HCT116 (cell line): ENCODE results near the gene CDX1. TPM values are rescaled to one million over a fixed set of nuclear protein-coding genes. Genes with fewer than 3 reads are reported as not detected.

Experiments
- ATAC-seq: fragments of 200-7000 bp; cut with Tn5 transposase; 2 replicates; pipeline ENCODE4 v1.9.1; 2020; ENCODE audit warnings: mild to moderate bottlenecking, moderate library complexity
- BruUV-seq: library from RNA; stranded (reverse); fragments of 400-500 nt; replicated peaks from 2 replicates; lab custom pipeline; 2021; lab: Mats Ljungman, UMichigan
- CTCF ChIA-PET: fragments of 300-600 bp; sonication (Branson Sonifier 250); formaldehyde crosslinking; loops from one replicate; lab custom pipeline; 2021; ENCODE audit warnings: antibody characterized with exemption; lab: Charles Lee
- POLR2A ChIA-PET: fragments of 300-600, 350-600 bp; sonication (Branson Sonifier 250); formaldehyde crosslinking; loops from one replicate; lab custom pipeline; 2021; ENCODE audit warnings: antibody characterized with exemption; lab: Charles Lee
- RAD21 ChIA-PET, 2 experiments: fragments of 300-600 bp; sonication (Branson Sonifier 250); formaldehyde crosslinking; loops; one replicate each; lab custom pipeline; 2023; ENCODE audit warnings: low total read pairs in 2 of 2; ENCODE audit not compliant: uncharacterized antibody in 2 of 2, unreplicated experiment in 2 of 2, low non-redundant PET in 1 of 2; lab: Charles Lee
- DNase-seq: peaks from one replicate; pipeline ENCODE4 v3.0.0-alpha.2; 2010; ENCODE audit warnings: low read depth, low spot score
- H2AFZ ChIP-seq: fragments of 200-600 bp; shearing (Covaris generic), sonication (generic); 2 replicates; pipeline ENCODE4 v1.6.1; 2017; ENCODE audit warnings: low read depth, mixed run types, mixed read lengths, antibody characterized with exemption, low read length; ENCODE audit not compliant: poor library complexity, severe bottlenecking
- H3K27ac ChIP-seq: 2 replicates; pipeline ENCODE4 v1.5.1; 2012; ENCODE audit warnings: low read depth, low read length
- H3K27me3 ChIP-seq: fragments of 200-600 bp; sonication (generic); 2 replicates; pipeline ENCODE4 v1.6.1; 2016; ENCODE audit warnings: mixed run types, low read length, mixed read lengths; ENCODE audit not compliant: insufficient read depth
- H3K36me3 ChIP-seq, 2 experiments: fragments of 200-500 bp in 1 of 2; fragments of 200-600 bp in 1 of 2; sonication (Bioruptor generic) in 1 of 2; sonication (generic) in 1 of 2; 2 replicates each; pipeline versions ENCODE4 v1.5.1 to v1.6.1; 2014 to 2016; ENCODE audit warnings: low read length in 2 of 2, inconsistent platforms in 1 of 2, mixed read lengths in 1 of 2, mixed run types in 1 of 2; ENCODE audit not compliant: insufficient read depth in 2 of 2, control insufficient read depth in 1 of 2
- H3K4me1 ChIP-seq, 2 experiments: fragments of 200-600 bp in 1 of 2; sonication (generic) in 1 of 2; 2 replicates each; pipeline versions ENCODE4 v1.5.1 to v1.6.1; 2012 to 2017; ENCODE audit warnings: low read length in 2 of 2, inconsistent platforms in 1 of 2, mild to moderate bottlenecking in 1 of 2, mixed read lengths in 1 of 2, mixed run types in 1 of 2, moderate library complexity in 1 of 2; ENCODE audit not compliant: insufficient read depth in 2 of 2, control insufficient read depth in 1 of 2
- H3K4me2 ChIP-seq: fragments of 200-600 bp; sonication (generic); 2 replicates; pipeline ENCODE4 v1.6.1; 2017; ENCODE audit warnings: mixed run types, low read length, mixed read lengths
- H3K4me3 ChIP-seq, 2 experiments: fragments of 200-600 bp in 1 of 2; sonication (generic) in 1 of 2; replicated peaks in 1 of 2; 2 replicates each; pipeline ENCODE4 v1.5.1; 2011 to 2016; ENCODE audit warnings: low read length in 2 of 2, control low read depth in 1 of 2, low read depth in 1 of 2, mild to moderate bottlenecking in 1 of 2, mixed read lengths in 1 of 2, mixed run types in 1 of 2
- H3K79me2 ChIP-seq: fragments of 200-600 bp; sonication (generic); 2 replicates; pipeline ENCODE4 v1.6.1; 2017; ENCODE audit warnings: mild to moderate bottlenecking, mixed run types, low read length, moderate library complexity, mixed read lengths; ENCODE audit not compliant: insufficient read depth
- H3K9ac ChIP-seq: fragments of 200-600 bp; sonication (generic); 2 replicates; pipeline ENCODE4 v1.6.1; 2016; ENCODE audit warnings: low read length, mixed read lengths
- H3K9me2 ChIP-seq: fragments of 200-600 bp; sonication (generic), shearing (Covaris generic); 2 replicates; pipeline ENCODE4 v1.6.1; 2017; ENCODE audit warnings: mixed run types, mild to moderate bottlenecking, moderate library complexity; ENCODE audit not compliant: insufficient read depth
- H3K9me3 ChIP-seq, 2 experiments: fragments of 200-500 bp in 1 of 2; fragments of 200-600 bp in 1 of 2; sonication (Bioruptor generic) in 1 of 2; sonication (generic) in 1 of 2; 2 replicates each; pipeline ENCODE4 v1.6.1; 2014 to 2017; ENCODE audit warnings: low read length in 2 of 2, mixed read lengths in 2 of 2, inconsistent platforms in 1 of 2, low read depth in 1 of 2, mild to moderate bottlenecking in 1 of 2, mixed run types in 1 of 2, moderate library complexity in 1 of 2; ENCODE audit not compliant: control insufficient read depth in 1 of 2, insufficient read depth in 1 of 2
- H4K20me1 ChIP-seq: fragments of 200-600 bp; sonication (generic), shearing (Covaris generic); 2 replicates; pipeline ENCODE4 v1.6.1; 2017; ENCODE audit warnings: mixed run types, mild to moderate bottlenecking, moderate library complexity; ENCODE audit not compliant: insufficient read depth
- CEBPB ChIP-seq: IDR thresholded peaks from 2 replicates; pipeline ENCODE4 v1.6.1; 2012; ENCODE audit warnings: low read depth
- EGR1 ChIP-seq: IDR thresholded peaks from 2 replicates; pipeline ENCODE4 v1.6.1; 2012; ENCODE audit warnings: low read depth
- EZH2 ChIP-seq: fragments of 200-600 bp; sonication (generic); IDR thresholded peaks from 2 replicates; pipeline ENCODE4 v1.6.1; 2017; ENCODE audit warnings: antibody characterized with exemption, mixed run types
- FOSL1 ChIP-seq: IDR thresholded peaks from 2 replicates; pipeline ENCODE4 v1.6.1; 2012; ENCODE audit warnings: low read depth
- JUND ChIP-seq: IDR thresholded peaks from 2 replicates; pipeline ENCODE4 v1.6.1; 2012
- POLR2A ChIP-seq: IDR thresholded peaks from 2 replicates; pipeline ENCODE4 v1.7.0; 2011; ENCODE audit warnings: borderline replicate concordance; ENCODE audit not compliant: insufficient read depth, insufficient read length; ENCODE audit errors: extremely low read depth
- POLR2AphosphoS5 ChIP-seq: IDR thresholded peaks from 2 replicates; pipeline ENCODE4 v1.6.1; 2011; ENCODE audit warnings: mild to moderate bottlenecking, low read depth, low read length, moderate library complexity
- RAD21 ChIP-seq: IDR thresholded peaks from 2 replicates; pipeline ENCODE4 v1.6.1; 2012; ENCODE audit warnings: low read depth, mild to moderate bottlenecking
- SIN3A ChIP-seq: IDR thresholded peaks from 2 replicates; pipeline ENCODE4 v1.6.1; 2012; ENCODE audit warnings: low read depth
- SRF ChIP-seq: IDR thresholded peaks from 2 replicates; pipeline ENCODE4 v1.6.1; 2012; ENCODE audit warnings: low read depth
- YY1 ChIP-seq: IDR thresholded peaks from 2 replicates; pipeline ENCODE4 v1.6.1; 2011; ENCODE audit warnings: low read length, low read depth, moderate library complexity, mild to moderate bottlenecking; ENCODE audit not compliant: insufficient replicate concordance; ENCODE audit errors: extremely low read depth
- ZFX ChIP-seq: fragments of 450-650 bp; IDR thresholded peaks from 2 replicates; pipeline ENCODE4 v1.6.1; 2017
- ZNF274 ChIP-seq: fragments of 200-500 bp; sonication (Bioruptor generic); IDR thresholded peaks from 2 replicates; pipeline ENCODE4 v1.6.1; 2014; ENCODE audit warnings: mild to moderate bottlenecking, low read depth, low read length, inconsistent platforms
- intact Hi-C: fragments of 100-400 bp; cut with micrococcal nuclease; formaldehyde crosslinking; loops from 2 replicates; pipeline ENCODE4 v1.10.0; 2022
- total RNA-seq: library from RNA; stranded (reverse); gene quantifications from one replicate; pipeline ENCODE4 v1.2.1, GENCODE V29; 2021; ENCODE audit not compliant: unreplicated experiment
- TF ChIP-seq, protein P1 (sequence below): IDR thresholded peaks from 2 replicates; pipeline ENCODE4 v1.6.1; 2012; ENCODE audit warnings: low read depth
- TF ChIP-seq, protein P2 (sequence below): IDR thresholded peaks from 2 replicates; pipeline ENCODE4 v1.6.1; 2011; ENCODE audit warnings: mild to moderate bottlenecking, low read length, moderate library complexity; ENCODE audit not compliant: insufficient replicate concordance; ENCODE audit errors: extremely low read depth
- TF ChIP-seq, protein P3 (sequence below): IDR thresholded peaks from 2 replicates; pipeline ENCODE4 v1.6.1; 2012
- TF ChIP-seq, protein P4 (sequence below): IDR thresholded peaks from 2 replicates; pipeline ENCODE4 v1.6.1; 2012

Gene CDX1
- total RNA-seq, 1 experiment from 2014 or later = not detected

DNA sequence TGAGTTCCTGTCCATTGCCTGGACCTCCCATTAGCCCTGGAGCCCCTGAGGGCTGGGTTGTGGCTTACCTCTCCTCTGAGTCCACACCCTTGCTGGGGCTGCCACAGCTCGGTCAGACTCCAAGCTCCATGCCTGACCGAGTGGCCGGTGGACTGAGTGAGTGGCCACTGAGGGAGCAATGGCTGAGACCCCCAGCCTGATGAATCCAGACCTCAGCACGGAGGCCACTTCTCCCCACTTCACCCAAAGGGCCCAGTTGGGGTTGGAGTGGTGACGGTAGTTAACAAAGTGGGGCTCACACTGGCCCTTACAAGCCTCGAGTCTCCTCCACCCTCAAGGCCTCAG, 39.7 kb upstream of the CDX1 start:
- intact Hi-C loops = no loop called here
- Histone ChIP-seq H2AFZ (no peak overlapping the region), H3K9me3 (no peaks in the 10 kb centered on the region), H3K4me3 (no peak overlapping the region), H3K4me1 (peaks cover 4 to 17% of the 10 kb centered on the region in 2 experiments; a peak in 3 of 4 replicates), H3K27me3 (no peaks in the 10 kb centered on the region), H3K27ac (no peak overlapping the region), H3K9ac (no peak overlapping the region), H3K9me2 (no peaks in the 10 kb centered on the region), H4K20me1 (no peaks in the 10 kb centered on the region), H3K36me3 (no peaks in the 10 kb centered on the region), H3K79me2 (no peaks in the 10 kb centered on the region), H3K4me2 (no peak overlapping the region)
- POLR2A ChIA-PET = no interaction called here
- RAD21 ChIA-PET = no interaction called here
- BruUV-seq = no TSS peak
- no peak for ATAC-seq
- TF ChIP-seq EZH2 (no peak), FOSL1 (no peak), SRF (no peak)
- CTCF ChIA-PET = no interaction called here
- DNase-seq = no peak

DNA sequence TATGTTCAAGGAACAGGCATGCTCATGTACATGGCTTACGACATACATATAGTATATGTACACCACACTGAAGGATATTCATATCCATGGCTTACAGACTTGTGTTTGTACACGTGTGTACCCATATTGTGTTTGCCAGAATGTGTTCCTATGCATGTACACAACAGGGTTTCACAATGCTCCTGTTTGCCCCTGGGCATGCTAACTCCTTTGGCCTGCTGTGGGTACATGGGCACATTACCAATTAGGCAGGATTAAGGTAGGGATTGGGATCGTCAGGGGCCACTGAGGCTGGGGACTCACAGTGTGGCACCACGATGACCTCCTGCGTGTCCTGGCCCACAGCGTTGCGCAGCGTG, 37.1 kb upstream of the CDX1 start:
- POLR2A ChIA-PET = no interaction called here
- no peaks in the 10 kb centered on the region for H3K79me2 ChIP-seq
- no peaks in the 10 kb centered on the region for H3K27me3 ChIP-seq
- no peaks in the 10 kb centered on the region for H3K36me3 ChIP-seq
- no peak overlapping the region for H3K9ac ChIP-seq
- intact Hi-C loops = no loop called here
- H2AFZ ChIP-seq = no peak overlapping the region
- no peaks in the 10 kb centered on the region for H4K20me1 ChIP-seq
- H3K9me3 ChIP-seq = no peaks in the 10 kb centered on the region
- CTCF ChIA-PET = interaction anchor here (1.2 kb wide), 1 partner anchor 13 kb away, joined by 3 read pairs; no protein-coding TSS in a partner anchor
- BruUV-seq = no TSS peak
- RAD21 ChIA-PET = no interaction called here
- peak overlapping the region; percentile 70 for H3K4me2 ChIP-seq
- no peak overlapping the region for H3K27ac ChIP-seq
- ATAC-seq = no peak
- no peak for DNase-seq
- H3K4me1 ChIP-seq = peaks cover 0 to 9% of the 10 kb centered on the region in 2 experiments; a peak in 1 of 4 replicates
- no peaks in the 10 kb centered on the region for H3K9me2 ChIP-seq
- H3K4me3 ChIP-seq = peak overlapping the region in 1 of 2 experiments; percentile 25; a peak in 1 of 4 replicates
- TF ChIP-seq, protein P1, sequence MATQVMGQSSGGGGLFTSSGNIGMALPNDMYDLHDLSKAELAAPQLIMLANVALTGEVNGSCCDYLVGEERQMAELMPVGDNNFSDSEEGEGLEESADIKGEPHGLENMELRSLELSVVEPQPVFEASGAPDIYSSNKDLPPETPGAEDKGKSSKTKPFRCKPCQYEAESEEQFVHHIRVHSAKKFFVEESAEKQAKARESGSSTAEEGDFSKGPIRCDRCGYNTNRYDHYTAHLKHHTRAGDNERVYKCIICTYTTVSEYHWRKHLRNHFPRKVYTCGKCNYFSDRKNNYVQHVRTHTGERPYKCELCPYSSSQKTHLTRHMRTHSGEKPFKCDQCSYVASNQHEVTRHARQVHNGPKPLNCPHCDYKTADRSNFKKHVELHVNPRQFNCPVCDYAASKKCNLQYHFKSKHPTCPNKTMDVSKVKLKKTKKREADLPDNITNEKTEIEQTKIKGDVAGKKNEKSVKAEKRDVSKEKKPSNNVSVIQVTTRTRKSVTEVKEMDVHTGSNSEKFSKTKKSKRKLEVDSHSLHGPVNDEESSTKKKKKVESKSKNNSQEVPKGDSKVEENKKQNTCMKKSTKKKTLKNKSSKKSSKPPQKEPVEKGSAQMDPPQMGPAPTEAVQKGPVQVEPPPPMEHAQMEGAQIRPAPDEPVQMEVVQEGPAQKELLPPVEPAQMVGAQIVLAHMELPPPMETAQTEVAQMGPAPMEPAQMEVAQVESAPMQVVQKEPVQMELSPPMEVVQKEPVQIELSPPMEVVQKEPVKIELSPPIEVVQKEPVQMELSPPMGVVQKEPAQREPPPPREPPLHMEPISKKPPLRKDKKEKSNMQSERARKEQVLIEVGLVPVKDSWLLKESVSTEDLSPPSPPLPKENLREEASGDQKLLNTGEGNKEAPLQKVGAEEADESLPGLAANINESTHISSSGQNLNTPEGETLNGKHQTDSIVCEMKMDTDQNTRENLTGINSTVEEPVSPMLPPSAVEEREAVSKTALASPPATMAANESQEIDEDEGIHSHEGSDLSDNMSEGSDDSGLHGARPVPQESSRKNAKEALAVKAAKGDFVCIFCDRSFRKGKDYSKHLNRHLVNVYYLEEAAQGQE = no peak
- TF ChIP-seq CEBPB = no peak
- TF ChIP-seq RAD21 = no peak
- TF ChIP-seq, protein P2, sequence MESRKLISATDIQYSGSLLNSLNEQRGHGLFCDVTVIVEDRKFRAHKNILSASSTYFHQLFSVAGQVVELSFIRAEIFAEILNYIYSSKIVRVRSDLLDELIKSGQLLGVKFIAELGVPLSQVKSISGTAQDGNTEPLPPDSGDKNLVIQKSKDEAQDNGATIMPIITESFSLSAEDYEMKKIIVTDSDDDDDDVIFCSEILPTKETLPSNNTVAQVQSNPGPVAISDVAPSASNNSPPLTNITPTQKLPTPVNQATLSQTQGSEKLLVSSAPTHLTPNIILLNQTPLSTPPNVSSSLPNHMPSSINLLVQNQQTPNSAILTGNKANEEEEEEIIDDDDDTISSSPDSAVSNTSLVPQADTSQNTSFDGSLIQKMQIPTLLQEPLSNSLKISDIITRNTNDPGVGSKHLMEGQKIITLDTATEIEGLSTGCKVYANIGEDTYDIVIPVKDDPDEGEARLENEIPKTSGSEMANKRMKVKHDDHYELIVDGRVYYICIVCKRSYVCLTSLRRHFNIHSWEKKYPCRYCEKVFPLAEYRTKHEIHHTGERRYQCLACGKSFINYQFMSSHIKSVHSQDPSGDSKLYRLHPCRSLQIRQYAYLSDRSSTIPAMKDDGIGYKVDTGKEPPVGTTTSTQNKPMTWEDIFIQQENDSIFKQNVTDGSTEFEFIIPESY = no peak
- TF ChIP-seq ZFX = no peak
- TF ChIP-seq ZNF274 = no peak
- TF ChIP-seq FOSL1 = no peak
- TF ChIP-seq, protein P3, sequence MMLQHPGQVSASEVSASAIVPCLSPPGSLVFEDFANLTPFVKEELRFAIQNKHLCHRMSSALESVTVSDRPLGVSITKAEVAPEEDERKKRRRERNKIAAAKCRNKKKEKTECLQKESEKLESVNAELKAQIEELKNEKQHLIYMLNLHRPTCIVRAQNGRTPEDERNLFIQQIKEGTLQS = no peak
- TF ChIP-seq EGR1 = no peak
- TF ChIP-seq YY1 = no peak
- no peak for TF ChIP-seq POLR2A
- no peak for TF ChIP-seq POLR2AphosphoS5
- no peak for TF ChIP-seq SRF
- TF ChIP-seq EZH2 = no peak
- TF ChIP-seq JUND = no peak
- TF ChIP-seq SIN3A = no peak
- TF ChIP-seq, protein P4, sequence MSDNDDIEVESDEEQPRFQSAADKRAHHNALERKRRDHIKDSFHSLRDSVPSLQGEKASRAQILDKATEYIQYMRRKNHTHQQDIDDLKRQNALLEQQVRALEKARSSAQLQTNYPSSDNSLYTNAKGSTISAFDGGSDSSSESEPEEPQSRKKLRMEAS = no peak
